Fibroblast of mammary gland (primary cell): ENCODE measurements around the gene LASP1.

Source experiments
- DNase-seq: peaks from one replicate; pipeline ENCODE4 v3.0.0-alpha.2; 2010; ENCODE audit warnings: low read depth
- H3K4me3 ChIP-seq: 2 replicates; pipeline ENCODE4 v1.5.1; 2011; ENCODE audit warnings: low read depth, mild to moderate bottlenecking, low read length, moderate library complexity; ENCODE audit not compliant: control insufficient read depth
- TF ChIP-seq, protein P1 (sequence below): conservative IDR thresholded peaks from 2 replicates; pipeline ENCODE4 v1.5.1; 2011; ENCODE audit warnings: low read depth, low read length, inconsistent platforms; ENCODE audit not compliant: control insufficient read depth, insufficient read depth

The LASP1 gene

DNA sequence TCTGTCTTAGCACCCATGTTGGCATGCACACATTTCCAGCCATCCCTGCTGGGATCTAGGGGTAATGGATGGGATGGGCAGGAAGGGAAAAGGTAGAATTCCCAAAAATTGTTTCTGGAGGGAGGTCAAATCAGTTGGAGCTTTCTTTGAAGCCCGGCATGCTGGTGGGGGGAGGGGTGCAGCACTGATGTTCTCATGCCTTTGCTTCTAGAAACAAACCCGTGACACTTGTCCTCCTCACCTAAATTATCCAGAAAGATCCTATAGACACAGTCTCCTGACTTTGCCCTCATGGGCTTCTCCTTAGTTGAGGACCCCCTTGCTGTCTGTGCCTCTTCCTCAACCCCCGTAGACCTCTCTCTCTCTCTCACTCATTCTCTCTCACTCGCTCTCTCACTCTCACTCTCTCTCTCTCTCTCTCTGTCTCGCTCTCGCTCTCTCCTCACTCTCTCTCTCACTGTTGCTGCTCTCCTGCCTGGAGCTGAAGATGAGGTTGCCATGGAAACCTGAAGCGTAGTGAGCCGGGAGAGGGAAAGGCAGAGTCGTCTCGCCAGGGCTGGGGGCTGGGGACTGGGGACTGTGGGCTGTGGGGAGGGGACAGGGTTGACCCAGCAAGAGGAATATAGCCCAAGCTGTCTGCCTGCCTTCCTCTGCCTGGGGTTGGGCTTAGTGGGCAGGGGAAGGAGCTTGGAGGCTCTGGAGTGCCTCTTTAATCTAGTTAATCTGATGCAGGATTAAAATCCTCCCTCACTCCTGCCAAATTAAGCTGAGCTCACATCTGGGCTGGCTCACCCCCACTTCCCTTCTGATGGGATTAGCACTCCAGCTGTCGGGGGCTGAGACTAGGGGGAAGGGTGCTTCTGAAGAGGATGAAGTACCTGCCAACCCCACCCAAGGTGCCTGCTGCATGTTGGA lies 16.1 kb downstream of the LASP1 start:
- no peak overlapping the region for H3K4me3 ChIP-seq
- TF ChIP-seq, protein P1, sequence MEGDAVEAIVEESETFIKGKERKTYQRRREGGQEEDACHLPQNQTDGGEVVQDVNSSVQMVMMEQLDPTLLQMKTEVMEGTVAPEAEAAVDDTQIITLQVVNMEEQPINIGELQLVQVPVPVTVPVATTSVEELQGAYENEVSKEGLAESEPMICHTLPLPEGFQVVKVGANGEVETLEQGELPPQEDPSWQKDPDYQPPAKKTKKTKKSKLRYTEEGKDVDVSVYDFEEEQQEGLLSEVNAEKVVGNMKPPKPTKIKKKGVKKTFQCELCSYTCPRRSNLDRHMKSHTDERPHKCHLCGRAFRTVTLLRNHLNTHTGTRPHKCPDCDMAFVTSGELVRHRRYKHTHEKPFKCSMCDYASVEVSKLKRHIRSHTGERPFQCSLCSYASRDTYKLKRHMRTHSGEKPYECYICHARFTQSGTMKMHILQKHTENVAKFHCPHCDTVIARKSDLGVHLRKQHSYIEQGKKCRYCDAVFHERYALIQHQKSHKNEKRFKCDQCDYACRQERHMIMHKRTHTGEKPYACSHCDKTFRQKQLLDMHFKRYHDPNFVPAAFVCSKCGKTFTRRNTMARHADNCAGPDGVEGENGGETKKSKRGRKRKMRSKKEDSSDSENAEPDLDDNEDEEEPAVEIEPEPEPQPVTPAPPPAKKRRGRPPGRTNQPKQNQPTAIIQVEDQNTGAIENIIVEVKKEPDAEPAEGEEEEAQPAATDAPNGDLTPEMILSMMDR: no peak
- DNase-seq: peak; percentile 36

- no peak overlapping the region for H3K4me3 ChIP-seq
- TF ChIP-seq, protein P1: no peak
- no peak for DNase-seq
These were observed 16.8 kb downstream of the LASP1 start for GRCh38 chr17:38886643-38887010.

- no peak for DNase-seq
- TF ChIP-seq, protein P1: no peak
- no peak overlapping the region for H3K4me3 ChIP-seq
These were observed 19.0 kb downstream of the LASP1 start for GRCh38 chr17:38888842-38889241.

DNA sequence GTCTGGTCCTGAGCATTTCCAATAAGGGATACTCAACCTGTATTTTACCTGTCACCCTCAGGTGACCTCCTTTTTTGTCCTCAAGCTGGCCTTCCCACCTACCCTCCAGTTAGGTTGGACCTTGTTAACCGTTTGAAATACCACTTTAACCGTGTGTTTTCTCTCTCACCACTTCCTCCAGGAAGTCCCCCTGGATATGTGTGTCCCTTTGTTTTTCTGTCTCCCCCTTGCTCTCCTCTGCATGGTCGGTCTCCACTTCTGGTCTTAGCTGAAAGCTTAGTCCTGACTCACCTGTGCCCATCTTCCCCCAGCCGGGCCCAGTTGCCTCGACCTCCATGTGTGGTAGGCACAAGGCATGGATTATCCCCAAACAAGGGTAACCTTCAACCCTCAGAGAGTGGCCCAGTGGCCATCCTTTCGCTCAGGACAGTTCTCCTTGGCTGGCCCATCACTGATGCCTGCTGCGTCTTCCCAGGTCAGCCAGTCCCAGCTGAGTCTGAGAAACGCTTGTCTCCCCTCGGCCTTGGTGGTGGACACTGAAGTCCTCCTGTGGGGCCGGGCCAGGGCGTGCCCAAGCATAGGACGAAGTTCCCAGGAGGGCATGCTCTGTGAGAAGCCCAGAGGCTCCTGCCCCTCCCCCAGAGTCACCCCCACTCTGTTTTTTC lies 20.0 kb downstream of the LASP1 start:
- DNase-seq: no peak
- TF ChIP-seq, protein P1: no peak
- no peak overlapping the region for H3K4me3 ChIP-seq

DNA sequence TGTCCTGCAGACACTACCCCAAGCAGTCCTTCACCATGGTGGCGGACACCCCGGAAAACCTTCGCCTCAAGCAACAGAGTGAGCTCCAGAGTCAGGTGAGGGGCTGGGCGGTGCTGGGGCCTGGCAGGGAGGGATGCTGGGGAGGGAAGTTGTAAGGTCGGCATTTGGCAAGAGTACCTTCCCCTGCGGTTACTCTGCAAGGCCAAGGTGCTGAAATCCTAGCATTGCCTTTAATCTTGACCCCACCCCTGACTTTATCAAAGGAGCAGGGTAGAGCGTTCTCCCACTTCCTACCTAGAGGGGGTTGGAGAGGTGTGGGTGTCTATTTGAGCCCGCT lies 20.5 kb downstream of the LASP1 start:
- TF ChIP-seq, protein P1: no peak
- no peak for DNase-seq
- H3K4me3 ChIP-seq: no peak overlapping the region

DNA sequence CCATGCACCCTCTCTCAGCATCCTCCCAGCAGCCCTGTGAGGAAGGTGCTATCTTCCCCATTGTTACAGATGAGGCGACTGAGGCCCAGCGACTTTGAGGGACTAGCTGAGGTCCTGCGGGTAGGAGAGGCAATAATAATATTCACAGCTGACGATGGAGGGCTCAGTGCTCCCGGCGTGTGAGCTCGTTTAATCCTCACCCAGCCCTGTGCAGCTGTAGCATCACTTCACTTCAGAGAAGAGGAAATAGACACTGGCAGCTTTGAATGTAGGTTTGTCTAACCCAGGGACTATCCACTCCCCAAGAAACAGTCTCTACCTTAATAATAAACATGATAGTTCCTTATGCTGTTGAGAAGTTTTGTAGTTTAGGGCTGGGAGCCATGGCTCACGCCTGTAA lies 21.6 kb downstream of the LASP1 start:
- no peak for DNase-seq
- TF ChIP-seq, protein P1: no peak
- no peak overlapping the region for H3K4me3 ChIP-seq
